LNCaP clone FGC (cell line): ENCODE measurements around the gene FAM47E.

Source experiments
- DNase-seq: peaks from one replicate; pipeline ENCODE4 v3.0.0-alpha.2; 2011; ENCODE audit warnings: low read depth
- H3K4me3 ChIP-seq: 2 replicates; pipeline ENCODE4 v1.5.1; 2011; ENCODE audit warnings: mild to moderate bottlenecking, low read depth, low read length, control low read depth
- CTCF ChIP-seq: IDR thresholded peaks from 2 replicates; pipeline ENCODE4 v1.5.1; 2012; ENCODE audit warnings: mild to moderate bottlenecking; ENCODE audit not compliant: control insufficient read depth, insufficient read depth; ENCODE audit errors: extremely low read depth

Gene FAM47E

GRCh38 chr4:76208005-76208765, 43.3 kb upstream of the FAM47E start:
- TF ChIP-seq CTCF = no peak
- DNase-seq = no peak
- peak overlapping the region; percentile 43 for H3K4me3 ChIP-seq

GRCh38 chr4:76209881-76210280, 41.6 kb upstream of the FAM47E start:
- no peak overlapping the region for H3K4me3 ChIP-seq
- no peak for TF ChIP-seq CTCF
- DNase-seq = no peak

GRCh38 chr4:76210452-76210851, 41.1 kb upstream of the FAM47E start:
- TF ChIP-seq CTCF = no peak
- DNase-seq = no peak
- H3K4me3 ChIP-seq = no peak overlapping the region

GRCh38 chr4:76211769-76212708, 39.5 kb upstream of the FAM47E start:
- H3K4me3 ChIP-seq = peak overlapping the region; percentile 66
- no peak for DNase-seq
- no peak for TF ChIP-seq CTCF

- H3K4me3 ChIP-seq = peak overlapping the region; percentile 66
- no peak for TF ChIP-seq CTCF
- DNase-seq = no peak
Observed at GRCh38 chr4:76212851-76213414, 38.6 kb upstream of the FAM47E start.

- TF ChIP-seq CTCF = no peak
- no peak for DNase-seq
- H3K4me3 ChIP-seq = peak within 1 kb of the TSS; percentile 66
Observed at GRCh38 chr4:76213415-76214176, 37.9 kb upstream of the FAM47E start, which contains the start of gene SCARB2. Gene SCARB2 (minus strand): TSS chr4:76213824. CDS start chr4:76213543, 281 bp downstream.
